PFSK-1 (cell line): ENCODE data around the gene FAM13A.

Source experiments
- FOXP2 ChIP-seq: optimal IDR thresholded peaks from 2 replicates; pipeline ENCODE3; 2011; ENCODE audit warnings: borderline replicate concordance, control low read depth, inconsistent platforms; ENCODE audit not compliant: insufficient read depth; ENCODE audit errors: extremely low read length, extremely low read depth
- POLR2AphosphoS5 ChIP-seq: IDR thresholded peaks from 2 replicates; pipeline ENCODE4 v1.6.1; 2012; ENCODE audit warnings: low read depth, mild to moderate bottlenecking, control low read depth, low read length, moderate library complexity
- SIN3A ChIP-seq: IDR thresholded peaks from 2 replicates; pipeline ENCODE4 v1.6.1; 2012; ENCODE audit warnings: mild to moderate bottlenecking, low read length, moderate library complexity, borderline replicate concordance; ENCODE audit not compliant: insufficient read depth
- TAF1 ChIP-seq: IDR thresholded peaks from 2 replicates; pipeline ENCODE4 v1.6.1; 2012; ENCODE audit warnings: low read length, control low read depth, borderline replicate concordance; ENCODE audit not compliant: insufficient read depth
- TF ChIP-seq, protein P1 (sequence below), 2 experiments: IDR thresholded peaks; 2 replicates each; pipeline versions ENCODE4 v1.6.1 to v1.8.0; 2011 to 2012; ENCODE audit warnings: low read depth in 2 of 2, low read length in 2 of 2, control low read depth in 1 of 2, inconsistent platforms in 1 of 2, mild to moderate bottlenecking in 1 of 2, moderate library complexity in 1 of 2; ENCODE audit not compliant: insufficient read depth in 1 of 2

FAM13A gene

DNA sequence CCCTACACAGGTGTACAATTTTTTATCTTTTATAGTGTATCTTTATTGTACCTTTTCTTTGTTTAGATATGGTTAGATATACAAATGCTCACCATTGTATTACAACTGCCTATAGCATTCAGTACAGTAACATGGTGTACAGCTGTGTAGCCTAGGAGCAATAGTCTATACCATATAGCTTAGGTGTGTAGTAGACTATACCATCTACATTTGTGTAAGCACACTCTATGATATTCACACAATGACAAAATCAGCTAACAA is 80.3 kb downstream of the FAM13A start:
- TF ChIP-seq SIN3A = no peak
- no peak for TF ChIP-seq TAF1
- TF ChIP-seq POLR2AphosphoS5 = no peak
- no peak for TF ChIP-seq FOXP2
- TF ChIP-seq, protein P1, sequence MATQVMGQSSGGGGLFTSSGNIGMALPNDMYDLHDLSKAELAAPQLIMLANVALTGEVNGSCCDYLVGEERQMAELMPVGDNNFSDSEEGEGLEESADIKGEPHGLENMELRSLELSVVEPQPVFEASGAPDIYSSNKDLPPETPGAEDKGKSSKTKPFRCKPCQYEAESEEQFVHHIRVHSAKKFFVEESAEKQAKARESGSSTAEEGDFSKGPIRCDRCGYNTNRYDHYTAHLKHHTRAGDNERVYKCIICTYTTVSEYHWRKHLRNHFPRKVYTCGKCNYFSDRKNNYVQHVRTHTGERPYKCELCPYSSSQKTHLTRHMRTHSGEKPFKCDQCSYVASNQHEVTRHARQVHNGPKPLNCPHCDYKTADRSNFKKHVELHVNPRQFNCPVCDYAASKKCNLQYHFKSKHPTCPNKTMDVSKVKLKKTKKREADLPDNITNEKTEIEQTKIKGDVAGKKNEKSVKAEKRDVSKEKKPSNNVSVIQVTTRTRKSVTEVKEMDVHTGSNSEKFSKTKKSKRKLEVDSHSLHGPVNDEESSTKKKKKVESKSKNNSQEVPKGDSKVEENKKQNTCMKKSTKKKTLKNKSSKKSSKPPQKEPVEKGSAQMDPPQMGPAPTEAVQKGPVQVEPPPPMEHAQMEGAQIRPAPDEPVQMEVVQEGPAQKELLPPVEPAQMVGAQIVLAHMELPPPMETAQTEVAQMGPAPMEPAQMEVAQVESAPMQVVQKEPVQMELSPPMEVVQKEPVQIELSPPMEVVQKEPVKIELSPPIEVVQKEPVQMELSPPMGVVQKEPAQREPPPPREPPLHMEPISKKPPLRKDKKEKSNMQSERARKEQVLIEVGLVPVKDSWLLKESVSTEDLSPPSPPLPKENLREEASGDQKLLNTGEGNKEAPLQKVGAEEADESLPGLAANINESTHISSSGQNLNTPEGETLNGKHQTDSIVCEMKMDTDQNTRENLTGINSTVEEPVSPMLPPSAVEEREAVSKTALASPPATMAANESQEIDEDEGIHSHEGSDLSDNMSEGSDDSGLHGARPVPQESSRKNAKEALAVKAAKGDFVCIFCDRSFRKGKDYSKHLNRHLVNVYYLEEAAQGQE (IDR thresholded peaks at IDR 0.05; ENCODE audit: insufficient read depth in 1 of 2, low read depth in 2 of 2, low read length in 2 of 2) = no peak

DNA sequence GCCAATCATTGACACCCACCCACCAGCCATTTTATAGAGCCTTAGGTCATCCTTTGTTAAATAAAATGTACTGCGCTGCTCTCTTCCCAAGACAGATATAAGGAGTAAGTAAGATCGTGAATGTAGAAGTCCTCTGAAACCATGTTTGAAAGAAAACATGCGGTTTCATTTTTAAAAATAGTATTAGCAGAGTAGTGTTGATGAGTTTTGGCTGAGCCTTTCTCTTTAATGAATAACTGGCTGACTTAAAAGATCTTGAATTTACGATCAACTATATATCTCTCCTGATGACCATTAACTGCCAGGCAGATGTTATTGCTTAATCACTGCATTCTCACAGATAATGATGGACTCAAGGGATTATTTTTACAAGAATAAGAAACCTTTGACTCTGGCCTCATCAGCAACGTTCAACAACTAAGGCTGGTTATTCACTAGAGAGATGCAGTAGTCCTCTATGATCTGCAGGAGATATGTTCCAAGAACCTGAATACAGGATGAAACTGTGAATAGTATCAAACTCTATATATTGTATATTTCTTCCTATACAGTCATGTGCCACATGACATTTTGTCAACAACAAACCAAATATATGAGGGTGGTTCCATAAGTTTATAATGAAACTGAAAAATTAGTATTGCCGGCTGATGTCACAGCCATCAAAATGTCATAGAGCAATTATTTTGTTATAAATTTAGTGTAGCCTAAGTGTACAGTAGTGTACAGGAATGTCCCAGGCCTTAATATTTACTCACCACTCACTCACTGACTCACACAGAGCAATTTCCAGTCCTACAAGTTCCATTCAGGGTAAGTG is 80.8 kb downstream of the FAM13A start:
- TF ChIP-seq SIN3A = no peak
- TF ChIP-seq, protein P1 (IDR thresholded peaks at IDR 0.05; ENCODE audit: insufficient read depth in 1 of 2, low read depth in 2 of 2, low read length in 2 of 2) = no peak
- TF ChIP-seq POLR2AphosphoS5 = no peak
- TF ChIP-seq TAF1 = no peak
- TF ChIP-seq FOXP2 = no peak

DNA sequence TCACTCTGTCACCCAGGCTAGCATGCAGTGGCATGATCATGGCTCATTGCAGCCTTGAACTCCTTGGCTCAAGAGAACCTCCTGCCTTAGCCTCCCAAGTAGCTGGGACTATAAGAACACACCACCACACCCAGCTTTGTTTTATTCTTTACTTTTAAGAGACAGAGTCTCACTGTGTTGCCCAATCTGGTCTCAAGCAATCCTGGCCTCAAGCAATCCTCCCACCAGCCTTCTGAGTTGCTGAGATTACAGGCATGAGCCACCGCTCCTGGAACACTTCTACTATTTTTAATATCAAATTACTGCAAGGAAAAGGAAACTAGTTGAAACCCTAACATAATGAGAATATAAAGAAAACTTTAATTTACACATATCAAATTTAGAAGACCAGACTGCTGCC is 85.4 kb downstream of the FAM13A start:
- TF ChIP-seq TAF1 (no peak), POLR2AphosphoS5 (no peak), SIN3A (no peak), FOXP2 (no peak)
- TF ChIP-seq, protein P1 (IDR thresholded peaks at IDR 0.05; ENCODE audit: insufficient read depth in 1 of 2, low read depth in 2 of 2, low read length in 2 of 2) = no peak

DNA sequence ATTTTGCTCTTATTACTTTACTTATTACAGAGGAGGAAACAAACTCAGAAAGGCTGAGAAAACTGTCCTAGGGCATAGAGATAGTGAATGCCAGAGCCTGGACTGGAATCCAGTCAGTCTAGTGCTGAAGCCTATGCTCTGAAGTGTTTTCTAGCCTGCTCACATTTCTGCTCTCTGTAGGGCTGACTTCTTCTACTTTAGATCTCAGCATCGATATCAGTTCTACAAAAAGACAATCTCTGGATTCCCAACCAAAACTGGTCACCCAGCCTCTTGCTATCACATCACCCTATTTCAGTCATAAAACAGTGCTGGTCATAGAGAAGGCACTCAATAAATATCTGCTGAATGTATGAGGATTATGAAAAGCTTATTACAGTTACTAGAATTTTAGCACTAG is 87.2 kb downstream of the FAM13A start:
- TF ChIP-seq POLR2AphosphoS5 (no peak), TAF1 (no peak), SIN3A (no peak), FOXP2 (no peak)
- TF ChIP-seq, protein P1 (IDR thresholded peaks at IDR 0.05; ENCODE audit: insufficient read depth in 1 of 2, low read depth in 2 of 2, low read length in 2 of 2) = no peak

DNA sequence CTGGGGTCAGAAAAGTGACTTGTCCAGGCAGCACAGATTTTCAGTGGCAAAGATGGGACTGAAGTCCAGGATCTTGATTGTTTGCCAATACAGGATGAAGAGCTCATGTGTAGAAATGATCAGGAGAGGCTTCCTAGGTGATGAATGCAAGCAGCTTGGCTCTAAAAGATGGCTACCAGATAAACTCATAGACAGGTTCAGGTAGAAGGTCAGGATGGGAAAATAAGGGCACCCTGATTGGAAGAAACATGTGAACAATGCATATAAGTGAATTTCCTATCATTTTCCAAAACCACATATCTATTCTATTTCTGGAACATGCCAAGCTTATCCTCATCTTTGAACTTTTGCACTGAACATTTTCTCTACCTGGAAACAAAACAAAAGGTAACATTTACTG is 87.7 kb downstream of the FAM13A start:
- TF ChIP-seq SIN3A (no peak), FOXP2 (no peak), POLR2AphosphoS5 (no peak), TAF1 (no peak)
- TF ChIP-seq, protein P1 (IDR thresholded peaks at IDR 0.05; ENCODE audit: insufficient read depth in 1 of 2, low read depth in 2 of 2, low read length in 2 of 2) = no peak
